ENCODE measurements around the gene IGSF10. TPM values are rescaled to one million over a fixed set of nuclear protein-coding genes. Genes with fewer than 3 reads are reported as not detected.

The IGSF10 gene
- total RNA-seq, 8 experiments from 2014 or later = 0.17 to 8.1 (median 0.77) TPM

DNA sequence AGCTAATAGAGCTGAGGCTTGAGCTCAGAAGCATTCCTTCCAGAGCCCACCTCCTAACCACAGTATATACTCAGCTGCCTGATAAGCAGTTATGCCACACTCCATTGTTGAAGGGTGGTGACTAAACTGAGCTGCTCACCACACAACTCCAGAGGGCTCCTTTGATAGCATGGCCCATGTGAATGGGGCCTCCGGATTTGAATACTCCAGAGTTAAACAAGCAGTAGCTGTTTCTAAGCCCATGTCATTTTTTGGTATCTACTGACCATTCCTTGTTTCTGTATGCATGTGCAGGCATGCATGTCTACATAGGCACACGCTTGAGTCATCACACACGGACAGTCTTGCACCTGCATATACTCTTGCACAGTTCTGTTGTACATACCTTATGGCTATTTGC, 28.9 kb downstream of the IGSF10 start:
- in situ Hi-C loops (cut with MboI; ENCODE audit: low pct_unique_long_range_greater_than_20kb in 2 of 9, low sequenced_read_pairs in 9 of 9, unreplicated experiment in 9 of 9) = loop anchor here in 4 of 9 experiments (25.0 kb wide), 2 partner anchors 405 to 480 kb away; no protein-coding TSS in a partner anchor
- peak in 1 of 8 experiments; percentile 36 for ATAC-seq (replicated peaks in 6 of 8)
- WGBS, 10 experiments = 40 to 100% (median 97%) methylated on average over 1 to 3 of the region's 3 CpGs
- Histone ChIP-seq H3K4me3 (no peak overlapping the region), H3K4me1 (replicated peaks in 1 of 2) (no peaks in the 10 kb centered on the region), H3K27ac (no peak overlapping the region)

DNA sequence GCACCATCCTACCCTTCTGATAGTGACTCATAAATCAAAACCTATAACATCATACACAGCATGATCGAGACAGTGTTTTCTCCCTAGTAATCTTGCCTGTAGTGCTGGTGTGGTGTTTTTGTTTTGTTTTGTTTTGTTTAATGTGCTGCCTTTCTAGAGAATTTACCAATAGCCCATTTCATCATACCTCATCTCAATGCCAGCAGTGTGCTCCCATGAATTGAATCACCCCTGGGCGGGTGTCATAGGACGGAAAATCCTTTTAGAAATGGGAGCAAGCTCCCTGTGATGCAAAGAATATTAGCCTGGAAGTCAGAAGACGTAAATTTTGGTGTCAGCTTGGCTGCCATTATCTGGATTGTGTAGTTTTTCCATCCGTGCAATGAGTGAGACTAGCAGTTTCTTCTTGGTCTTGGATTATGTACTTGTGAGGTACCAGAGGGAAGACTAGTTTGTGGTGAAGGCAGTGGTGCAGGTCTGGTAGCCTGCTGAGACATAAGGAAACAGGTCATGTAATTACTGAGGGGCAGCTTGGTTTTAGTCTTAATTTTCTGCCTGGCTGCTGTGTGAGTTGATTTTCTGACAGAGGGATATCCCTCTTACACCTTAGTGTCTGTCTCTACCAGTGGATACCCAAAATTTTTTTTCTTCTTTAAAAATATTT, 29.9 kb downstream of the IGSF10 start:
- WGBS, 10 experiments = 0 to 100% (median 80%) methylated on average over 1 to 4 of the region's 5 CpGs; no CpG with 5 or more reads in 1 of the 10 experiments
- in situ Hi-C loops (cut with MboI; ENCODE audit: low pct_unique_long_range_greater_than_20kb in 2 of 9, low sequenced_read_pairs in 9 of 9, unreplicated experiment in 9 of 9) = loop anchor here in 4 of 9 experiments (25.0 kb wide), 2 partner anchors 406 to 481 kb away; no protein-coding TSS in a partner anchor
- H3K27ac ChIP-seq = no peak overlapping the region
- no peaks in the 10 kb centered on the region for H3K4me1 ChIP-seq (replicated peaks in 1 of 2)
- ATAC-seq (replicated peaks in 6 of 8) = no peak
- H3K4me3 ChIP-seq = no peak overlapping the region

DNA sequence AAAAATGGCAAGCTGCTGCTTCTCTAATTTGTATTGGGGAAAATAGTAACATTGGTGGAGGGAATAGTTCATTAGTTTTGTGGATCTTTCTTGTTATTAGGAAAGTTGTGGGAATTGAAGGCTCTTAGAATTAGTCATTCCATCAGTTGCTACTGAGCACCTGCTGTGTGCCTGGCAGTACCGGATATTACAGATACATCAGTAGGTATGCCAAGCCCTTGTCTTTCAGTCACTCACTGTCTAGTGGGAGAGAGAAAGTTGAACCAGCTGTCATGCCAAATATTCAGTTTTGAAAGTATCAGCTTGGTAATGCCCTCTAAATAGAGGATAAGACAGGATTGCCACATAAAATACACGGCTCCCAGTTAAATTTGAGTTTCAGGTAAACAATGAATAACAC, 32.5 kb downstream of the IGSF10 start:
- ATAC-seq (replicated peaks in 6 of 8) = no peak
- WGBS, 10 experiments = 40 to 100% (median 96%) methylated on average over 1 to 2 of the region's 2 CpGs; no CpG with 5 or more reads in 4 of the 10 experiments
- no peak overlapping the region for H3K4me3 ChIP-seq
- in situ Hi-C loops (cut with MboI; ENCODE audit: low pct_unique_long_range_greater_than_20kb in 2 of 9, low sequenced_read_pairs in 9 of 9, unreplicated experiment in 9 of 9) = loop anchor here in 4 of 9 experiments (25.0 kb wide), 2 partner anchors 409 to 484 kb away; no protein-coding TSS in a partner anchor
- peaks cover 4 to 6% of the 10 kb centered on the region in 2 donors for H3K4me1 ChIP-seq (replicated peaks in 1 of 2)
- H3K27ac ChIP-seq = no peak overlapping the region

- Histone ChIP-seq H3K27ac (no peak overlapping the region), H3K4me3 (no peak overlapping the region), H3K4me1 (replicated peaks in 1 of 2) (peaks cover 4 to 6% of the 10 kb centered on the region in 2 donors)
- no peak for ATAC-seq (replicated peaks in 6 of 8)
- in situ Hi-C loops (cut with MboI; ENCODE audit: low pct_unique_long_range_greater_than_20kb in 2 of 9, low sequenced_read_pairs in 9 of 9, unreplicated experiment in 9 of 9) = loop anchor here in 4 of 9 experiments (25.0 kb wide), 2 partner anchors 411 to 486 kb away; no protein-coding TSS in a partner anchor
Measured at GRCh38 chr3:151426341-151426657, 34.6 kb downstream of the IGSF10 start.

GRCh38 chr3:151425627-151426340, 35.1 kb downstream of the IGSF10 start:
- in situ Hi-C loops (cut with MboI; ENCODE audit: low pct_unique_long_range_greater_than_20kb in 2 of 9, low sequenced_read_pairs in 9 of 9, unreplicated experiment in 9 of 9) = loop anchor here in 4 of 9 experiments (25.0 kb wide), 2 partner anchors 412 to 487 kb away; no protein-coding TSS in a partner anchor
- Histone ChIP-seq H3K4me3 (no peak overlapping the region), H3K4me1 (replicated peaks in 1 of 2) (peaks cover 4 to 6% of the 10 kb centered on the region in 2 donors), H3K27ac (no peak overlapping the region)
- ATAC-seq (replicated peaks in 6 of 8) = peak; percentile 28 to 90 (median 54)
- WGBS, 10 experiments = 8 to 87% (median 34%) methylated on average over 2 to 4 of the region's 4 CpGs; no CpG with 5 or more reads in 4 of the 10 experiments

DNA sequence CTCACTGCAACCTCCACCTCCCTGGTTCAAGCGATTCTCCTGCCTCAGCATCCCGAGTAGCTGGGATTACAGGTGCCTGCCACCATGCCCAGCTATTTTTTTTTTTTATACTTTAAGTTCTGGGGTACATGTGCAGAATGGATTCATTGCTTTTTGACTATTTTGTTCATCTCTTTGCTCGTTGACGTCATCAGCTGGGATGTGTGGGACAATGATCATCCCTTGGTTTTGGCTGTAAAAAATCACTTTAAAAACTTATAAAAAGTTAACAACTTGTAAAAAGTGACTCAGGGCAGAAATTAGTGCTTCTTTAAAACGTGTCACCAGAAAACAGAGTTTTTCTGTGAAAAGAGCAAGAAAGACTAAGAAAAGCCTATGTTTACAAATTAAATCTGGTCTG, 37.8 kb downstream of the IGSF10 start:
- no peak for ATAC-seq (replicated peaks in 6 of 8)
- in situ Hi-C loops (cut with MboI; ENCODE audit: low pct_unique_long_range_greater_than_20kb in 2 of 9, low sequenced_read_pairs in 9 of 9, unreplicated experiment in 9 of 9) = no loop called here
- no peak overlapping the region for H3K4me3 ChIP-seq
- WGBS, 10 experiments = 21 to 100% (median 83%) methylated on average over 1 to 5 of the region's 5 CpGs; no CpG with 5 or more reads in 1 of the 10 experiments
- peaks cover 4 to 6% of the 10 kb centered on the region in 2 donors for H3K4me1 ChIP-seq (replicated peaks in 1 of 2)
- no peak overlapping the region for H3K27ac ChIP-seq

GRCh38 chr3:151421938-151422337, 38.9 kb downstream of the IGSF10 start:
- ATAC-seq (replicated peaks in 6 of 8) = peak in 1 of 8 experiments; percentile 27
- H3K4me1 ChIP-seq (replicated peaks in 1 of 2) = peaks cover 4 to 6% of the 10 kb centered on the region in 2 donors
- H3K4me3 ChIP-seq = no peak overlapping the region
- no peak overlapping the region for H3K27ac ChIP-seq
- 67 to 100% (median 83%) methylated on average over 1 to 4 of the region's 4 CpGs; no CpG with 5 or more reads in 5 of the 10 experiments for WGBS, 10 experiments
- in situ Hi-C loops (cut with MboI; ENCODE audit: low pct_unique_long_range_greater_than_20kb in 2 of 9, low sequenced_read_pairs in 9 of 9, unreplicated experiment in 9 of 9) = no loop called here

DNA sequence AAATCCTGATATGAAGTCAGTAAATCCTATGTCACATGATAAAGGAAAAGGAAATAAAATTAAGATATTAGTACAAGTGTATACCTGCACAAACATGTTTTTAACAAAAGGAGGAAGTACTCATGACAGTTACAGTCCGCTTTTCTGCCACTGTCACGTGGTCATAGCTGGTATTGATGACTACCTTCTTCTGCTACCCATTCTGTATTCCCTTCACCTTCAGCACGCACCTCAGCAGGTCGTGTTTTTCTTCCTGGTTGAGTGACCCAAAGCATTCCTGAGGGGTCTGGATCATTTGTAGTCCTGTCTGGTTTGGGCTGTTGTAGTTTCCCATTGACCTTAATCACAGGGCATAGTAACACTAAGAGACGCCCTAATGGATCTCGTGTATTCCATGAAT, 41.1 kb downstream of the IGSF10 start:
- Histone ChIP-seq H3K4me1 (replicated peaks in 1 of 2) (peaks cover under 1 to 2% of the 10 kb centered on the region in 2 donors), H3K27ac (no peak overlapping the region), H3K4me3 (no peak overlapping the region)
- WGBS, 10 experiments = 42 to 100% (median 93%) methylated on average over 2 to 6 of the region's 6 CpGs
- ATAC-seq (replicated peaks in 6 of 8) = no peak
- in situ Hi-C loops (cut with MboI; ENCODE audit: low pct_unique_long_range_greater_than_20kb in 2 of 9, low sequenced_read_pairs in 9 of 9, unreplicated experiment in 9 of 9) = no loop called here

- 14 to 100% (median 80%) methylated on average over 1 of the region's 1 CpG; no CpG with 5 or more reads in 5 of the 10 experiments for WGBS, 10 experiments
- in situ Hi-C loops (cut with MboI; ENCODE audit: low pct_unique_long_range_greater_than_20kb in 2 of 9, low sequenced_read_pairs in 9 of 9, unreplicated experiment in 9 of 9) = no loop called here
- H3K4me1 ChIP-seq (replicated peaks in 1 of 2) = no peaks in the 10 kb centered on the region
- no peak for ATAC-seq (replicated peaks in 6 of 8)
- no peak overlapping the region for H3K4me3 ChIP-seq
- H3K27ac ChIP-seq = no peak overlapping the region
Measured at GRCh38 chr3:151415289-151415688, 45.6 kb downstream of the IGSF10 start.

- in situ Hi-C loops (cut with MboI; ENCODE audit: low pct_unique_long_range_greater_than_20kb in 2 of 9, low sequenced_read_pairs in 9 of 9, unreplicated experiment in 9 of 9) = no loop called here
- 50 to 100% (median 81%) methylated on average over 1 to 5 of the region's 5 CpGs; no CpG with 5 or more reads in 2 of the 10 experiments for WGBS, 10 experiments
Measured at GRCh38 chr3:151412989-151413388, 47.9 kb downstream of the IGSF10 start.

More at GRCh38 chr3:151412989-151413388, 47.9 kb downstream of the IGSF10 start:
- Histone ChIP-seq H3K27ac (no peak overlapping the region), H3K4me1 (replicated peaks in 1 of 2) (no peaks in the 10 kb centered on the region), H3K4me3 (no peak overlapping the region)
- no peak for ATAC-seq (replicated peaks in 6 of 8)

Other genes with a start within 250 kb of the IGSF10 start
- gene P2RY14, start 182.5 kb downstream of the IGSF10 start, total RNA-seq = 1 to 10 TPM in 5 of 8 experiments, under 1 TPM in 3; 0.29 to 5.6 (median 1.3) TPM
- gene GPR87, start 144.2 kb downstream of the IGSF10 start, total RNA-seq = 1 to 10 TPM in 4 of 8 experiments, under 1 TPM in 4; 0.17 to 1.9 (median 0.88) TPM
- gene P2RY13, start 131.5 kb downstream of the IGSF10 start, total RNA-seq = 1 to 10 TPM in 2 of 8 experiments, under 1 TPM in 6; 0.13 to 1.8 (median 0.74) TPM
- 1 to 10 TPM in 1 of 8 experiments, under 1 TPM in 7; 0.21 to 1.3 (median 0.78) TPM for gene P2RY12, start 76.3 kb downstream of the IGSF10 start, total RNA-seq

Measured in motor neuron (in vitro differentiated cells).